HFFc6 (cell line): ENCODE measurements around the gene TBC1D30. TPM values are rescaled to one million over a fixed set of nuclear protein-coding genes. Genes with fewer than 3 reads are reported as not detected.

Experiments used
- DNase-seq: peaks from one replicate; pipeline ENCODE4 v3.0.0-alpha.2; 2018
- H3K27ac Mint-ChIP-seq: 2 replicates; pipeline ENCODE4 v1.8.0; 2020; ENCODE audit warnings: mild to moderate bottlenecking, mixed read lengths
- H3K27me3 Mint-ChIP-seq: 2 replicates; pipeline ENCODE4 v1.8.0; 2021; ENCODE audit warnings: mild to moderate bottlenecking, moderate library complexity, mixed read lengths; ENCODE audit not compliant: insufficient read depth
- H3K36me3 Mint-ChIP-seq: 2 replicates; pipeline ENCODE4 v1.8.0; 2021; ENCODE audit warnings: low read depth, mixed read lengths
- H3K4me1 Mint-ChIP-seq: 2 replicates; pipeline ENCODE4 v1.8.0; 2020; ENCODE audit warnings: low read depth, mixed read lengths
- H3K4me3 Mint-ChIP-seq: 2 replicates; pipeline ENCODE4 v1.8.0; 2020; ENCODE audit warnings: mild to moderate bottlenecking, moderate library complexity, mixed read lengths
- H3K9me3 Mint-ChIP-seq: 2 replicates; pipeline ENCODE4 v1.8.0; 2020; ENCODE audit warnings: mild to moderate bottlenecking, mixed read lengths
- total RNA-seq, 6 experiments: library from RNA; stranded (reverse); fragmentation: NEBNext Ultra II Directional; extraction: Animal tissue kit (Norgen Biotek cat#: 25700); gene quantifications; 2 replicates in 1 of 6; 3 replicates in 5 of 6; pipeline ENCODE4 v1.2.3, GENCODE V29; 2021
- TF ChIP-seq, protein P1 (sequence below): fragments of 200-600 bp; sonication (generic); IDR thresholded peaks from 2 replicates; pipeline ENCODE4 v1.5.0; 2021; ENCODE audit warnings: antibody characterized with exemption, mild to moderate bottlenecking

Gene TBC1D30
- total RNA-seq, 6 experiments from 2014 or later: 0.05 to 0.54 (median 0.23) TPM; not detected in 1

DNA sequence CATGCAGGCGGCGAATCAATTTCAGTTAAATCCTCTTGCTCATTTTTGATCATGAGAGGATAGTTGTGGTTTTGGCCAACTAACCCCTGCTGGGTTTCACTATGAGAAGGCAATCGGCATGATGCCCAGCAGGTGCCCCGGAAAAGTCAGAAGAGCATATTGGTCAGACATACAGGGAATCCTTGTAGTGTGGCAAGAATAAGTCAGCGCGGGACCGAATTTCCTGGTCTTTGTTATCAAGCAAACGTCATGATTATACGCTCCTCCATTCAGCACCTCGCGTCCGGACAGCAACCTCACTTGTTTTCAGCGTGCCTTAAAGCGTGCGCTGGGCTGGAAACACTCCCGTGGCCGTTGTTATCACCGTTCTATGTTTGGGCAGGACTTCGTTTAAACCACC, 1.8 kb downstream of the TBC1D30 start:
- Mint-ChIP-seq H3K36me3 (peaks cover 4% of the 10 kb centered on the region; the same call in 1 of the 2 replicates), H3K4me3 (no peak overlapping the region), H3K4me1 (no peaks in the 10 kb centered on the region; the same call in 1 of the 2 replicates), H3K9me3 (peaks cover 4% of the 10 kb centered on the region; the same call in 1 of the 2 replicates), H3K27ac (no peak overlapping the region), H3K27me3 (peaks cover 40% of the 10 kb centered on the region)
- no peak for DNase-seq
- TF ChIP-seq, protein P1, sequence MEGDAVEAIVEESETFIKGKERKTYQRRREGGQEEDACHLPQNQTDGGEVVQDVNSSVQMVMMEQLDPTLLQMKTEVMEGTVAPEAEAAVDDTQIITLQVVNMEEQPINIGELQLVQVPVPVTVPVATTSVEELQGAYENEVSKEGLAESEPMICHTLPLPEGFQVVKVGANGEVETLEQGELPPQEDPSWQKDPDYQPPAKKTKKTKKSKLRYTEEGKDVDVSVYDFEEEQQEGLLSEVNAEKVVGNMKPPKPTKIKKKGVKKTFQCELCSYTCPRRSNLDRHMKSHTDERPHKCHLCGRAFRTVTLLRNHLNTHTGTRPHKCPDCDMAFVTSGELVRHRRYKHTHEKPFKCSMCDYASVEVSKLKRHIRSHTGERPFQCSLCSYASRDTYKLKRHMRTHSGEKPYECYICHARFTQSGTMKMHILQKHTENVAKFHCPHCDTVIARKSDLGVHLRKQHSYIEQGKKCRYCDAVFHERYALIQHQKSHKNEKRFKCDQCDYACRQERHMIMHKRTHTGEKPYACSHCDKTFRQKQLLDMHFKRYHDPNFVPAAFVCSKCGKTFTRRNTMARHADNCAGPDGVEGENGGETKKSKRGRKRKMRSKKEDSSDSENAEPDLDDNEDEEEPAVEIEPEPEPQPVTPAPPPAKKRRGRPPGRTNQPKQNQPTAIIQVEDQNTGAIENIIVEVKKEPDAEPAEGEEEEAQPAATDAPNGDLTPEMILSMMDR: no peak

DNA sequence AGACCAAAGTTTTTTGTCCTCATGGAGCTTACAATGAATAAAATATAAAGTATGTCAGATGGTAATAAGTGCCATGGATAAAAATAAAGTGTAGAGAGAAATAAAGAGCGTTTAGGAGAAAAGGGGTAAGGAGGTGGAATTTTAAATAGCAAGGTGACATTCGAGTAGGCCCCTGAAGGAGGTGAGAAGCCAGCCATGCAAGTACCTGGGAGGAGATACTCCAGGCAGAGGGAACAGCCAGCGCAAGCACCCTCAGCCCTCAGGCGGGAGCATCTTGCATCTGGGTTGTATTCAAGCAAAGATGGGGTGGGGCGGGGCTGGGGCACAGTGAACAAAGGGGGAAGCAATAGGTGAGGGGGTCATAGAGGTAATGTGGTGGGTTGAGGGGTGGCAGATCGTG, 4.3 kb downstream of the TBC1D30 start:
- peaks cover 39% of the 10 kb centered on the region for H3K27me3 Mint-ChIP-seq
- TF ChIP-seq, protein P1: no peak
- H3K36me3 Mint-ChIP-seq: no peaks in the 10 kb centered on the region
- H3K4me3 Mint-ChIP-seq: no peak overlapping the region
- no peaks in the 10 kb centered on the region for H3K9me3 Mint-ChIP-seq
- DNase-seq: no peak
- no peaks in the 10 kb centered on the region; the same call in 1 of the 2 replicates for H3K4me1 Mint-ChIP-seq
- H3K27ac Mint-ChIP-seq: no peak overlapping the region

DNA sequence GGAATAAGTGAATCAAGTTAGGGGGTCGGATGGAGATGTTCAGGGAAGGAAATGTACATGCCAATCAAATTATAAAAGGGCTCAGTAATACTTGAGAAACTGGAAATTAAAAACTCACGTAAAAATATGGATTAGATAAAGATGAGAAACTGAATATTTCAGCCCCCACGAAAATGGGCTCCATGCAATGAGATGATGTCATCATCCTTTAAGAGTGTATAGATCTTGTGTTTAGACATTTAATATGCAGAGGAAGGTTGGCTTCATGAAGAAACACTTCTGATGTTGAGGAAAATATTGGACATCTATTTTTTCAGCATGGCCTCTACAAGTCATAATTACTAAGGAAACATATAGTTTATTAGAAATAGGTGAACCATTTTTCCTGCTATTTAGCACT, 9.5 kb downstream of the TBC1D30 start:
- Mint-ChIP-seq H3K4me3 (no peak overlapping the region), H3K27me3 (peaks cover 29% of the 10 kb centered on the region), H3K4me1 (no peaks in the 10 kb centered on the region), H3K27ac (no peak overlapping the region), H3K9me3 (no peaks in the 10 kb centered on the region), H3K36me3 (no peaks in the 10 kb centered on the region)
- no peak for DNase-seq
- TF ChIP-seq, protein P1: no peak

DNA sequence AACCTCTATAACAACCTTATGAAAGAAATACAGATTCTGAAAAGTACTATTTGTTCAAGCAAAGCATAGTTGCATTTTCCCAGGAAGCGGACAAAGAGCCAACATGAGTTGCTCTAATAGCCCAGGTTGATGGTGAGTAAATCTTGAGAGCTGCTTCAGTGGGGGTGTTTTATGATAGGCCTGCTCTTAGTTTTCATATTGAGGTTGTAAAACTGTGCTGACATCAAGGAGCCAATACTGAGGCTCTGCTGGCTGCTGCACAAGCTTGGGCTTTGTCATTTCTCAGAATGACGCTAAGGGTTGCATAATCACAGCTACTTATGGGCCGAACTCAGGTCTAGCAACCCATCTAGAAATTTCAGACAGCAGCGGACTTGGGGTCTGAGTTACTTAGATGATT, 11.5 kb downstream of the TBC1D30 start:
- no peak overlapping the region for H3K27ac Mint-ChIP-seq
- H3K27me3 Mint-ChIP-seq: peaks cover 31% of the 10 kb centered on the region
- DNase-seq: no peak
- H3K36me3 Mint-ChIP-seq: no peaks in the 10 kb centered on the region
- H3K9me3 Mint-ChIP-seq: no peaks in the 10 kb centered on the region
- no peak overlapping the region for H3K4me3 Mint-ChIP-seq
- H3K4me1 Mint-ChIP-seq: no peaks in the 10 kb centered on the region
- TF ChIP-seq, protein P1: no peak

DNA sequence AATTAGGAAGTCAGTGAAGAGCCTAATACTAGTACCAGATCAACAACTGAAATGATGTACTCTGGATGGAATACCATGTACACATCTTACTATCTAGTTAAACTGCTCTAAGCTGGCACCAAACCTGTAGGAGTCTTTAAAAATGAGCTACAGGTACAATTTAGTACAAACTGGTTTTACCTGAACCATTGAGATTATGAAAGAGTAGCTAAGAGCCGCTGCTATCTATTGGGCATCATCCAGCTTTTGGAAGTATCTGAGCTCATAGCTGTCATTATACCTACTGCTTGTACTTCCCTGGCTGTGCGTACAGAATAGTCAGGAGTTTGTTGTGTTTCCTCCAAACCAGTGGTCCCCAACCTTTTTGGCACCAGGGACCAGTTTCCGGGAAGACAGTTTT, 12.4 kb downstream of the TBC1D30 start:
- Mint-ChIP-seq H3K27ac (no peak overlapping the region), H3K4me3 (no peak overlapping the region), H3K36me3 (no peaks in the 10 kb centered on the region), H3K9me3 (no peaks in the 10 kb centered on the region), H3K4me1 (no peaks in the 10 kb centered on the region), H3K27me3 (peaks cover 39% of the 10 kb centered on the region)
- DNase-seq: no peak
- TF ChIP-seq, protein P1: no peak

DNA sequence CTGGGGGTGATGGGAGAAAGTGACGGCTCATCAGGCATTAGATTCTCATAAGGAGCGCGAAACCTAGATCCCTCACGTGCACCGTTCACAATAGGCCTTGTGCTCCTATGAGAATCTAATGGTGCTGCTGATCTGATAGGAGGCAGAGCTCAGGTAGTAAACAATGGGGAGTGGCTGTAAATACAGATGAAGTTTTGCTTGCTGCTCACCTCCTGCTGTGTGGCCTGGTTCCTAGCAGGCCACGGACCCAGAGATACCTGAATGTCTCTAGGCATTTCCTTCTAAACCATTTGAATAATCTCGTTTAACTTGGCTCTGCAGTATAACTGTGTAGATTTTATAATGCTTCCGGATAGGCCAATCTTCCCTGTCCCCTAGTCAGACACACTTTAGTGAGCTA, 13.0 kb downstream of the TBC1D30 start:
- TF ChIP-seq, protein P1: no peak
- Mint-ChIP-seq H3K9me3 (no peaks in the 10 kb centered on the region), H3K36me3 (no peaks in the 10 kb centered on the region), H3K27me3 (peaks cover 42% of the 10 kb centered on the region), H3K4me1 (no peaks in the 10 kb centered on the region), H3K4me3 (no peak overlapping the region), H3K27ac (no peak overlapping the region)
- no peak for DNase-seq
